GM19351 (cell line): ENCODE results near the gene POU4F1.
"Not testable (repeated sequence)": the region's sequence is repeated elsewhere in the genome, so short reads cannot be mapped to it uniquely, and the experiment has no call there.

Experiments
- ATAC-seq: cut with Tn5 transposase; IDR thresholded peaks from one replicate; pipeline ENCODE4 v1.9.1; 2021; ENCODE audit warnings: mild to moderate bottlenecking, moderate library complexity; ENCODE audit not compliant: unreplicated experiment

POU4F1 gene

GRCh38 chr13:78603240-78603957 is at the start of gene POU4F1:
TSS of gene POU4F1 (minus strand) at chr13:78603552. CDS start at chr13:78603326, 226 bp downstream.
- ATAC-seq, result peak; percentile 84

DNA sequence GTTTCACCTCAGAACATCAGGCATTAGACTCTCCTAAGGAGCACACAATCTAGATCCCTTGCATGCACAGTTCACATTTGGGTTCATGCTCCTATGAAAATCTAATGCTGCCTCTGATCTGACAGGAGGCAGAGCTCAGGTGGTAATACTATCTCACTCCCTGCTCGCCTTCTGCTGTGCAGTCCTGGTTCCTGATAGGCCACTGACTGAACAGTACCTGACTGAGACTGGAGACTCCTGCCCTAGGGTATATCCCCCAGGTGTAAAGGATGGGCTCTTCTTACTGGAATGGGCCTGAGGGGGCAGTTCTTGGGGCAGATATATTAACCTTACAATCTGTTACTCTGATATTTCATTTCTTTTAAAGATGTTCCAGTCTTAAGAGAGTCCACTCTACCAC is 49.3 kb upstream of the POU4F1 start:
- ATAC-seq, result no peak

GRCh38 chr13:78650717-78651083 is 47.3 kb upstream of the POU4F1 start:
- no peak for ATAC-seq

- ATAC-seq, result no peak
Measured at GRCh38 chr13:78649997-78650716, 46.8 kb upstream of the POU4F1 start.

- not testable (repeated sequence) for ATAC-seq
Measured at GRCh38 chr13:78647109-78647678, 43.8 kb upstream of the POU4F1 start.

GRCh38 chr13:78638216-78638615 is 34.9 kb upstream of the POU4F1 start:
- peak; percentile 78 for ATAC-seq

- no peak for ATAC-seq
Measured at GRCh38 chr13:78636495-78636894, 33.1 kb upstream of the POU4F1 start.

- ATAC-seq, result no peak
Measured at GRCh38 chr13:78632996-78633395, 29.6 kb upstream of the POU4F1 start.

DNA sequence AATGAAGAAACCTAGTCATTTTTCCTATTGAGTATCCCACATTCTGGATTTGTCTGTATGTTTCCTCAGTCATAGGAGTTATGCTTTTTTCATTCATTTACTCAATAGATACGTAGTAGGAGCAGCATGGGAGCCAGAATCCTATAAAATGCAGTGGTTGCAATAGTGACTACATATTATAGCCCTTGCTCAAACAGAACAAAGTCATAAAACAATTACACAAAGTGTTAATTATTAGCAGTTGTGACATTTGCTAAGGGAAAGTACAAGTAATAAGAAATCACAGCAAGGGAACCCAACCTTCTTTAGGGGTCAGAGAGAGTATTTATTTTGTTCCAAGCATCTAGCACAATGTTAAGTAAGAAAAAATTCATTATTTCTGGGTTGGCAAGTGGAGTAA is 27.7 kb upstream of the POU4F1 start:
- no peak for ATAC-seq

GRCh38 chr13:78630511-78630910 is 27.2 kb upstream of the POU4F1 start:
- no peak for ATAC-seq

DNA sequence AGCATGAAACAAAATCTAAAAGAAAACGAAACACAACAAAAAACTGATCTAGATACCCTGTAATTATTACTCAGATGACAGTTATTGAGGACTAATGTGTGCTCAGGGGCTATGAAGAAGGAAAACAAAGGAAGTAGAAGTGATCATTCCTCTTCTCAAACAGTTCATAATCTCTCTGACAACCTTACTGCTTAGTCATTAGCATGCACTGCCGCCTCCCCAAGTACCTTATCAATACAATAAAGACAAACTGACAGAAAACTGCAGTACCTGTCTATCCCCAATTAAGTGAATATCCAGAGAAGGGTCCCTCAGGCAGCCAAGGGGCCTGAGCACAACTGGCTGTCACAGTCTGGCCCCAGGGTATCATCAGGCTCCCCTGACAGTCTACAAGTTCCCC is 22.0 kb upstream of the POU4F1 start:
- no peak for ATAC-seq

- ATAC-seq, result no peak
Measured at GRCh38 chr13:78623132-78623531, 19.8 kb upstream of the POU4F1 start.

DNA sequence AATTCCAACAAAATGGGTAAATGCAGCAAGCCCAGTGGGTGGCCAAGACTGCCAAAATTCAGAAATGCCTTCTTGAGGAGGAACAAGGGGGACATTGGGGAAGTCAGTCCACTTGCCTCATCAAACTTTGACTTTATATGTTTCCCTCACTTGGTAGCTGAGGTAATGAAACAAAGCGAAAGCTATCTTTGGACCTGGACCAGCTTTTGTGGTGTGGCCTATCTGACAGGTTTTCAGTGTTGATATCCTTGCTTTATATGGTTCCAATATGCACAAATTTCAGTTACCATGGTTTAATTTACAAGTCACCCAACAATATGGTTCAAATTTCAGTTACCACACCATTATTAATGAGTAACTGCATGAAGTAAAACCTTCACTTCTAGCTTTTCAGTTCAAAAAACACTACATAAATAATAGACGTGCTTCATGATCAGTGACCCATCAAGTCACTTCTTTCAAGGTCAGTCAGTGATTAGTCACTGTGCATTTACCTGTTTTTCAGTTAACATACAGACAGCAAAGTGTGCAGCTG is 17.7 kb upstream of the POU4F1 start:
- no peak for ATAC-seq

DNA sequence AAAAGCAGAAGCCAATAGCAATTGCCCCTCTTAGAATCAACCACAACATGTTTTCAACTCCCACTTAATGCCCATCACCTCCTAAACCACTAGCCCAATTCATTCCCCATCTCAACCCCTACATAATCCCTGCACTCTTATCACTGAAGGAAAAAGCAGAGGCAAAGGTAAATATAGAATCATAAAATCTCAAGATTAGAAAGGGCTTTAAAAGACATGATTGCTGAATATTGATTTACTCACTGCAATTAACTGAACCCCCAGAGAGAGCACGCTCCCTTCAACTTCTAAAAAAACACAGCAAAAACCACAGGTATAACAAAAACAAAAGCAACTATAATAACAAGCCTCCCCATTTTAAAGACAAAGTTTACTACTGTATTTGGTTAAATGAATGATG is 15.1 kb upstream of the POU4F1 start:
- no peak for ATAC-seq

GRCh38 chr13:78611040-78611439 is 7.7 kb upstream of the POU4F1 start:
- ATAC-seq, result no peak

DNA sequence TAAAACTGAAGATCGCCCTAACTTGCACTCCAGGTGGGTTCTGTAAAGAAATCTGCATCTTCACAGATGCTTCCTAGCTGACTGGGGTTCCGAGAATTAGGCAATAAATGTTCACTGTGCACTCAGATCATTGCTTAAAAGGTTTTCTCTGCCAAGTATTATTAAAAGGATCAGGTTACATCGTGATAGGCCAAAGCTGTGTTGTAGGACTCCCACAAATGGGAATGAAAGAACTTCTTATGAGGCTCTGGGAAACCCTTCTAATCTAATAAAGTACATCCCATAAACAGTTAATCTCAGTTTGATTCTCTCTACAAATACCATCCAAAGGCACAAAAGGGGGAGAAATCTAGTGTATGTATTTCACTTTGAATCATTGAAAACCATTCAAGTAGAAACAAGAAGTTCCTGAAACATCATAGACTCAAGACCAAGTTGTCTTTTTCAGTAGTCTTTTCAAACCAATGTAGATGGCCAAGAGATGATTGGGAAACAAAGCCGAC is 7.1 kb upstream of the POU4F1 start:
- peak; percentile 34 for ATAC-seq

- no peak for ATAC-seq
Measured at GRCh38 chr13:78609464-78610205, 6.3 kb upstream of the POU4F1 start.

DNA sequence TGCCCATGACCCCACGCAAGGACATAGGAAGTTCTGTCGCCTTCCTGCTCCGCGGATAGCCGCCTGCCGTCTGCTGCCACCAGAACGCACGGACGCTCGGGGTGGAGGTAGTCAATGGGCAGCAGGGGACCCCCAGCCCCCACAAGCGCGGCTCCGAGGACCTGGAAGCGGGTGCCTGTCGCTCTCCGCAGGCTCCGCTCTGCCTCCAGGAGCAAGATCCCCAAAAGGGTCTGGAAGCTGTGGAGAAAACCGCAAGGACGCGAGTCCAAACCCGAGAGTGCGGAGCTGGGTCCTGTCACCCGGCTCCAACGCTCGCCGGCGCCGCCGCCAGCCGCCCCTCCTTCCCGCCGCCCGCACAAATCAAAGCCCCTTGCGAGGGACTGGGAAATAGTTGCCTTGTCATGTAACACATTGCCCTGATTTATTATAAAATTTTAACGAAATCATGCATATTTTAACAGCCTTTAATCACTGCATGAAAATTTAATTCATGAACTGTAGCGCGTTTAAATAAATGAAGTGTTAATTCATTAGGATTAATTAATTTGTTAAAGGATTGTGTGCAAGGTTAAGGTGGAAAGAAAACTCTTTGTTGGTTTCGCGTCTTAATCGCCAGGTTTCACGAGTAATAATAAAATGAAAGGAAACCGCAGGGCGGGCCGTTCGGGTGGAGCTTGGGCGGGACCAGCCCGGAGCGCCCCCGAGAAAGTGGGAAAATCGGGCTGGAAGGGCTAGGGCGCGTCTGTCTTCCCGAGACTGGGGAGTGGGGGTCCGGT is 5.5 kb upstream of the POU4F1 start:
- no peak for ATAC-seq

- no peak for ATAC-seq
Measured at GRCh38 chr13:78608252-78608687, 4.9 kb upstream of the POU4F1 start.
